Loucy (cell line): ENCODE results near the gene SP1.
"Not testable (repeated sequence)": the region's sequence is repeated elsewhere in the genome, so short reads cannot be mapped to it uniquely, and the experiment has no call there.

ENCODE experiments used
- H2AFZ ChIP-seq: fragments of 200-600 bp; sonication (generic); 2 replicates; pipeline ENCODE4 v1.6.0; 2016; ENCODE audit warnings: antibody characterized with exemption, mild to moderate bottlenecking, low read length, moderate library complexity
- H3F3A ChIP-seq: fragments of 200-600 bp; 2 replicates; pipeline ENCODE4 v1.6.0; 2016; ENCODE audit warnings: antibody characterized with exemption, low read depth, mild to moderate bottlenecking
- H3K27me3 ChIP-seq: fragments of 200-600 bp; sonication (generic); 2 replicates; pipeline ENCODE4 v1.6.1; 2014; ENCODE audit warnings: low read length, mild to moderate bottlenecking; ENCODE audit not compliant: insufficient read depth, poor library complexity, severe bottlenecking
- H3K36me3 ChIP-seq: fragments of 200-600 bp; sonication (generic); 2 replicates; pipeline ENCODE4 v1.6.1; 2016; ENCODE audit warnings: low read length; ENCODE audit not compliant: insufficient read depth
- H3K4me1 ChIP-seq: fragments of 200-600 bp; sonication (generic); 2 replicates; pipeline ENCODE4 v1.5.1; 2014; ENCODE audit warnings: low read length, mild to moderate bottlenecking; ENCODE audit not compliant: insufficient read depth, poor library complexity, severe bottlenecking
- H3K4me2 ChIP-seq: fragments of 200-600 bp; sonication (generic); 2 replicates; pipeline ENCODE4 v1.6.0; 2014; ENCODE audit warnings: antibody characterized with exemption, low read length, low read depth, mild to moderate bottlenecking; ENCODE audit not compliant: poor library complexity, severe bottlenecking
- H3K4me3 ChIP-seq: fragments of 200-600 bp; sonication (generic); 2 replicates; pipeline ENCODE4 v1.5.1; 2014; ENCODE audit warnings: low read length, mild to moderate bottlenecking, mixed read lengths; ENCODE audit not compliant: poor library complexity, severe bottlenecking
- H3K79me2 ChIP-seq: fragments of 200-600 bp; sonication (generic); 2 replicates; pipeline ENCODE4 v1.6.1; 2014; ENCODE audit warnings: low read length; ENCODE audit not compliant: insufficient read depth
- H3K9ac ChIP-seq: fragments of 200-600 bp; sonication (generic); 2 replicates; pipeline ENCODE4 v1.6.0; 2014; ENCODE audit warnings: mild to moderate bottlenecking, low read depth, low read length, moderate library complexity; ENCODE audit not compliant: poor library complexity, severe bottlenecking
- H3K9me2 ChIP-seq: fragments of 200-600 bp; sonication (generic); replicated peaks from 2 replicates; pipeline ENCODE4 v1.6.1; 2016; ENCODE audit warnings: low read depth, low read length, mixed read lengths
- H3K9me3 ChIP-seq: fragments of 200-600 bp; sonication (generic); 2 replicates; pipeline ENCODE4 v1.6.1; 2014; ENCODE audit warnings: mild to moderate bottlenecking, antibody characterized with exemption, low read length, low read depth; ENCODE audit not compliant: insufficient read depth
- H4K20me1 ChIP-seq: fragments of 200-600 bp; sonication (generic); 2 replicates; pipeline ENCODE4 v1.6.0; 2014; ENCODE audit warnings: antibody characterized with exemption, low read length, mild to moderate bottlenecking; ENCODE audit not compliant: insufficient read depth, poor library complexity, severe bottlenecking
- EZH2phosphoT487 ChIP-seq: fragments of 200-600 bp; IDR thresholded peaks from 2 replicates; pipeline ENCODE4 v1.6.1; 2018; ENCODE audit warnings: antibody characterized with exemption, mild to moderate bottlenecking, moderate library complexity, borderline replicate concordance
- TF ChIP-seq, protein P1 (sequence below): fragments of 200-600 bp; sonication (generic); conservative IDR thresholded peaks from 2 replicates; pipeline ENCODE4 v1.5.1; 2014; ENCODE audit warnings: mild to moderate bottlenecking, antibody characterized with exemption, low read length

Gene SP1

DNA sequence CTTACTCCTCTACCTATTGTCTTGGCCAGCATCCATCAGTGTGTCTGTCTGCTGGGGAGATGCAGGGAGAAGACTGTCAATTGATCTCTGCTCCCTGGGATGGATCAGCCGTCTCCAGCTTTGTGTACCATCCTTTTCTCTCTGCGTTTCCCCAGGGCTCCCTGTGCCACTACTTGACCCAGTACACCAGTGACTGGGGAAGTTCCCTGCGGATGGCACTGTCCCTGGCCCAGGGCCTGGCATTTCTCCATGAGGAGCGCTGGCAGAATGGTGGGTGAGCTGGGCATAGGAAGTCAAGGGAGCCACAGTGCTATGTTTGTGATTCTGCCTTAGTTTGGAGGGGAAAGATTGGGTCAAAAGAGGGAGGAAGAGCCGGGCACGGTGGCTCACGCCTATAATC is 48.8 kb downstream of the SP1 start:
- H3K9ac ChIP-seq: no peak overlapping the region
- H3K9me2 ChIP-seq: no peaks in the 10 kb centered on the region
- no peaks in the 10 kb centered on the region for H3K36me3 ChIP-seq
- no peaks in the 10 kb centered on the region for H3K79me2 ChIP-seq
- no peaks in the 10 kb centered on the region for H4K20me1 ChIP-seq
- H3K4me3 ChIP-seq: no peak overlapping the region
- no peaks in the 10 kb centered on the region for H3K27me3 ChIP-seq
- no peaks in the 10 kb centered on the region for H3K4me1 ChIP-seq
- H3F3A ChIP-seq: no peaks in the 10 kb centered on the region
- no peak overlapping the region for H2AFZ ChIP-seq
- no peak overlapping the region for H3K4me2 ChIP-seq
- TF ChIP-seq, protein P1, sequence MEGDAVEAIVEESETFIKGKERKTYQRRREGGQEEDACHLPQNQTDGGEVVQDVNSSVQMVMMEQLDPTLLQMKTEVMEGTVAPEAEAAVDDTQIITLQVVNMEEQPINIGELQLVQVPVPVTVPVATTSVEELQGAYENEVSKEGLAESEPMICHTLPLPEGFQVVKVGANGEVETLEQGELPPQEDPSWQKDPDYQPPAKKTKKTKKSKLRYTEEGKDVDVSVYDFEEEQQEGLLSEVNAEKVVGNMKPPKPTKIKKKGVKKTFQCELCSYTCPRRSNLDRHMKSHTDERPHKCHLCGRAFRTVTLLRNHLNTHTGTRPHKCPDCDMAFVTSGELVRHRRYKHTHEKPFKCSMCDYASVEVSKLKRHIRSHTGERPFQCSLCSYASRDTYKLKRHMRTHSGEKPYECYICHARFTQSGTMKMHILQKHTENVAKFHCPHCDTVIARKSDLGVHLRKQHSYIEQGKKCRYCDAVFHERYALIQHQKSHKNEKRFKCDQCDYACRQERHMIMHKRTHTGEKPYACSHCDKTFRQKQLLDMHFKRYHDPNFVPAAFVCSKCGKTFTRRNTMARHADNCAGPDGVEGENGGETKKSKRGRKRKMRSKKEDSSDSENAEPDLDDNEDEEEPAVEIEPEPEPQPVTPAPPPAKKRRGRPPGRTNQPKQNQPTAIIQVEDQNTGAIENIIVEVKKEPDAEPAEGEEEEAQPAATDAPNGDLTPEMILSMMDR: no peak
- no peak for TF ChIP-seq EZH2phosphoT487
- H3K9me3 ChIP-seq: no peaks in the 10 kb centered on the region

GRCh38 chr12:53430116-53430515 is 50.1 kb downstream of the SP1 start:
- Histone ChIP-seq H4K20me1 (no peaks in the 10 kb centered on the region), H3K4me2 (no peak overlapping the region), H3F3A (no peaks in the 10 kb centered on the region), H3K9ac (no peak overlapping the region), H3K4me1 (no peaks in the 10 kb centered on the region), H3K36me3 (no peaks in the 10 kb centered on the region), H3K9me2 (no peaks in the 10 kb centered on the region), H3K27me3 (no peaks in the 10 kb centered on the region), H3K79me2 (no peaks in the 10 kb centered on the region), H3K4me3 (no peak overlapping the region), H3K9me3 (no peaks in the 10 kb centered on the region), H2AFZ (no peak overlapping the region)
- no peak for TF ChIP-seq EZH2phosphoT487
- TF ChIP-seq, protein P1: no peak

DNA sequence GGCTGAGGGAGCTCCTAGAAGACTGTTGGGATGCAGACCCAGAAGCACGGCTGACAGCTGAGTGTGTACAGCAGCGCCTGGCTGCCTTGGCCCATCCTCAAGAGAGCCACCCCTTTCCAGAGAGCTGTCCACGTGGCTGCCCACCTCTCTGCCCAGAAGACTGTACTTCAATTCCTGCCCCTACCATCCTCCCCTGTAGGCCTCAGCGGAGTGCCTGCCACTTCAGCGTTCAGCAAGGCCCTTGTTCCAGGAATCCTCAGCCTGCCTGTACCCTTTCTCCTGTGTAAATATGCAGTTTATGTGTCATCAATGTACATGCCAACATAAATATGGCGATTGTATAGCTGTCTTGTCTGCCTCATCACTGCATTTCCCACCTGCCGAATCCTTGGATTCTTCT is 51.2 kb downstream of the SP1 start:
- Histone ChIP-seq H3K4me1 (no peaks in the 10 kb centered on the region), H3K36me3 (no peaks in the 10 kb centered on the region), H3F3A (no peaks in the 10 kb centered on the region), H2AFZ (no peak overlapping the region), H3K4me2 (no peak overlapping the region), H3K79me2 (no peaks in the 10 kb centered on the region), H4K20me1 (no peaks in the 10 kb centered on the region), H3K9ac (no peak overlapping the region), H3K9me3 (no peaks in the 10 kb centered on the region), H3K27me3 (no peaks in the 10 kb centered on the region), H3K4me3 (no peak overlapping the region), H3K9me2 (no peaks in the 10 kb centered on the region)
- no peak for TF ChIP-seq EZH2phosphoT487
- TF ChIP-seq, protein P1: no peak

GRCh38 chr12:53435326-53435725 is 55.4 kb downstream of the SP1 start:
- H3K27me3 ChIP-seq, H3K36me3 ChIP-seq, H3K4me3 ChIP-seq, H3K4me1 ChIP-seq, H3K9me3 ChIP-seq, H4K20me1 ChIP-seq, H3K9me2 ChIP-seq, H3K9ac ChIP-seq, H3K4me2 ChIP-seq, H2AFZ ChIP-seq, H3K79me2 ChIP-seq, H3F3A ChIP-seq: not testable (repeated sequence)

DNA sequence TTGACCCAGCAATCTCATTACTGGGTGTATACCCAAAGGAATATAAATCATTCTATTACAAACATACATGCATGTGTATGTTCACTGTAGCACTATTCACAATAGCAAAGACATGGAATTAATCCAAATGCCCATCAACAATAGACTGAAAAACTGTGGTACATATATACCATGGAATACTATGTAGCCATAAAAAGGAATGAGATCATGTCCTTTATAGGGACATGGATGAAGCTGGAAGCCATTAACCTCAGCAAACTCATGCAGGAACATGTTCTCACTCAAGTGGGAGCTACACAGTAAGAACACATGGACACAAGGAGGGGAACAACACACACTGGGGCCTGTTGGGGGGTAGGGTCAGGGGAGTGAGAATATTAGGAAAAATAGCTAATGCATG is 59.6 kb downstream of the SP1 start:
- not testable (repeated sequence) for H3K9me3 ChIP-seq, H3K4me2 ChIP-seq, H3K36me3 ChIP-seq, H3K9ac ChIP-seq, H3K27me3 ChIP-seq, H3F3A ChIP-seq, H3K9me2 ChIP-seq, H3K4me3 ChIP-seq, H2AFZ ChIP-seq
- Histone ChIP-seq H3K79me2 (peaks cover 30% of the 10 kb centered on the region), H4K20me1 (peaks cover 21% of the 10 kb centered on the region), H3K4me1 (peaks cover 23% of the 10 kb centered on the region)
